AG09319 (cell line): ENCODE measurements around the gene IFNAR2.

Source experiments
- DNase-seq: peaks from one replicate; pipeline ENCODE4 v3.0.0-alpha.2; 2010; ENCODE audit warnings: low read depth; ENCODE audit errors: extremely low read depth
- CTCF ChIP-seq: IDR thresholded peaks from 2 replicates; pipeline ENCODE4 v1.5.1; 2011; ENCODE audit warnings: low read depth, mild to moderate bottlenecking, inconsistent platforms, low read length, moderate library complexity

IFNAR2 gene

GRCh38 chr21:33254766-33255165, 25.0 kb downstream of the IFNAR2 start:
- no peak for TF ChIP-seq CTCF
- no peak for DNase-seq

- no peak for DNase-seq
These were observed 25.7 kb downstream of the IFNAR2 start for GRCh38 chr21:33255404-33255803.

GRCh38 chr21:33256019-33256418, 26.3 kb downstream of the IFNAR2 start:
- no peak for TF ChIP-seq CTCF
- no peak for DNase-seq

More at GRCh38 chr21:33255404-33255803, 25.7 kb downstream of the IFNAR2 start:
- TF ChIP-seq CTCF, result no peak

- TF ChIP-seq CTCF, result no peak
- no peak for DNase-seq
These were observed 27.5 kb downstream of the IFNAR2 start for GRCh38 chr21:33257094-33257803.

GRCh38 chr21:33258475-33258874, 28.7 kb downstream of the IFNAR2 start:
- no peak for TF ChIP-seq CTCF
- DNase-seq, result no peak

- TF ChIP-seq CTCF, result no peak
These were observed 29.7 kb downstream of the IFNAR2 start for GRCh38 chr21:33259428-33259827.

GRCh38 chr21:33259995-33260394, 30.3 kb downstream of the IFNAR2 start:
- no peak for TF ChIP-seq CTCF
- no peak for DNase-seq

More at GRCh38 chr21:33259428-33259827, 29.7 kb downstream of the IFNAR2 start:
- no peak for DNase-seq
